HG03558 (cell line): ENCODE results near the gene PRR5L.

Experiments
- ATAC-seq: cut with Tn5 transposase; IDR thresholded peaks from one replicate; pipeline ENCODE4 v1.9.1; 2021; ENCODE audit warnings: moderate number of reproducible peaks; ENCODE audit not compliant: unreplicated experiment; ENCODE audit errors: extremely low read depth

Gene PRR5L

DNA sequence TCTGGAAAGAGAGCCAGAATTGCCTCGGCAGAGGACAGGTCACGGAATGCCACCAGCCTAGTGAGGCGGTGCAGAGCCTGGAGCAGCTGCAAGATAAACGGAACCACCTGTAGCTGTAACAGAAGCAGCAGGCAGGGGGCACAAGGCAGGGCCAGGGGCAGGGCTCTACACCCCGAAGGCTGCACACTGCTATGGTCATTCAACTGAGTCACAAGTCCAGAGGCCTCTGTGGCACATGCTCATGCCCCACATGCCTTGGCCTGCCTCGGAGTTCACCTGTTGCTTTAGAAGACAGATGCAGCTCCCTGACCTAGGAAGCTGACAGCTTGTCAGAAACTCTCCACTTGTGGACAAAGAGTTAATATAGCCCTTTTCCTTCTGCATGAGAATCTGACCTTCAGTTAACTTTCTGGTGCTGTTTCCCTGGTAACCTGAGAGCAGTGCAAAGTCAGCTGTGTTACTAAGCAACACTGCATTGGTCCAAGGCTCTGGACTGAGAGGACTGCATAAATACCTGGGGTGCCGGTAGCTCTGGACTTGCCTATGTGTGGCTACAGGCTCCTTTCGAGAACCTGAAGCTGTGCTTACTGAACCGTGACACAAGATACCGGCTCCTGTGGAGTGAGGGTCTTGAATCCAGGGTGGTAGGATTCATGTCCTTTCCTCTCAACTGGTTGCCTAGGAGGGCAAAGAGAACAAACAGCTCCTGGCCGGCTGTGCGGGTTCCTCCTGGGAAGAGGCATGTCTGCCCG is 17.4 kb upstream of the PRR5L start:
- no peak for ATAC-seq

DNA sequence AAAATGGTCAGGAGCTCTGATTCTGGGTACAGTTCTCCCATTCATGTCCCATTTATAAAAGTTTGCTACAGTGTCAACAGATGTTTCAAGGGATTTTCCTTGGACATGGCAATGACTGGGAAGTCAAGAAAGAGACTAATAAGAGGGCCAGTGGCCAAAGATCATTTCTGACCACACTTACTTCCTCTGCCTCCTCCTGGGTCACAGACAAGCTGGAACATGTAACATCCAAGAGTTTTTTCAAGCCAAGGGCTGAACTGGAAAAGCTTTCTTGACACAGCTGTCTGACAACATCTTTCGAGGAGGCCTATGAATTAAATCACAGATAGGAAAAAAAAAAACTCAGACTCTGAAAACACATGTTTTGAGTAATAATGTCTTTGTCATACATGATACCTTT is 15.6 kb upstream of the PRR5L start:
- no peak for ATAC-seq

DNA sequence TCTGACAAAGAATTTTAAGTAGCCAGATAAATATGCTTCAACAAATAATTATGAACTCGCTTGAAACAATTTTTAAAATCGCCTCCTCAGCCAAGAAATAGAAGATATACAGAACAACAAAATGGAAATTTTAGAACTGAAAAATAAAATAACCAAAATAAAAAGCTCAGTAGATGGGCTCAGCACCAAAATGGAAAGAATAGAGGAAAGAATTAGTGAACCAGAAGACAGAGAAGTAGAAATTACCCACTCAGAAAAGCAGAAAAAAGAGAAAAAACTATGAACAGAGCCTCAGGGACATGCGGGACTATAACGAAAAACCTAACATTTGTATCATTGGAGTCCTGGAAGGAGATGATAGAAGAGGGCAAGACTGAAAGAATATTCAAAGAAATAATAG is 14.2 kb upstream of the PRR5L start:
- no peak for ATAC-seq

DNA sequence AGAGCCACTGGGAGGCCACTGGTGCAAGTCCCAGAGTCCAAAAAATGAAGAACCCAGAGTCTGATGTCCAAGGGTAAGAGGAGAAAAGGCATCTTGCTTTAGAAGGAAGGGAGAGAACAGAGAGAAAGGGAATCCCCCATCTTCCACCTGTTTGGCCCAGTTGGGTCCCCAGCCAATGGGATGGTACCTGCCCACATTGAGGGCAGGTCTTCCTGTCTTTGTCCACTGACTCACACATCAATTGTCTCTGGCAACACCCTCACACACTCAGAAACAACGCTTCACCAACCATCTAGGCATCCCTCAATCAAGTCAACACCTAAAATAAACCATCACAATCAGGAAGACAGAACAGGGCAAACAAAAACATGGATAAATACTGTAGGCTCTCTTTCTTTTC is 13.2 kb upstream of the PRR5L start:
- ATAC-seq: no peak

DNA sequence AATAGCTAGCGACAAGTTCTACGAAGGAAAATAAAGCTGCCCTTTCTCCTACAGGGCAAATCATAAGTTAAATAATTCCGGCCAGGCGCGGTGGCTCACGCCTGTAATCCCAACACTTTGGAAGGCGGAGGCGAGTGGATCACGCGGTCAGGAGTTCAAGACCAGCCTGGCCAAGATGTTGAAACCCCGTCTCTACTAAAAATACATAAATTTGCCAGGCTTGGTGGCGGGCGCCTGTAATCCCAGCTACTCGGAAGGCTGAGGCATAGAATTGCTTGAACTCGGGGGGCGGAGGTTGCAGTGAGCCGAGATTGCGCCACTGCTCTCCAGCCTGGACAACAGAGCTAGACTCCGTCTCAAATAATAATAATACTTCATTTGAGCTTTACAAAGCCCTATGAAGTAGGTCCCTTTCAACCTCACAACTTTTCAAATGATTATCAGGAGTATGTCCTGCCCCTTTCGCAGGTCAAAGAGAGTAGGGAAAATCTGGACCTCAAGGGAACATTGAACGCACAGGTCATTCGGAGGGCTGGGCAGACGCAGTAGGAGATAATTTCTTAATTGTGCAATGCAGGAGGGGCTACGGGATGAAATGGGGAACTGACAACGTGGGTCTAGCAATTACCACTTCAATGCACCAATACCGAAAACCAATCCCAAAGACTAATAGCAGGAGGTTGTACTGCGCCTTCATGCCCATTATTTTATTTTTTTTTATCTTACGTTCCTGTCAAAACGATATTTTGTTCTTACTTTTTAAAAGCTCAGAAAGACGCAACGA is 7.5 kb upstream of the PRR5L start:
- ATAC-seq: no peak

DNA sequence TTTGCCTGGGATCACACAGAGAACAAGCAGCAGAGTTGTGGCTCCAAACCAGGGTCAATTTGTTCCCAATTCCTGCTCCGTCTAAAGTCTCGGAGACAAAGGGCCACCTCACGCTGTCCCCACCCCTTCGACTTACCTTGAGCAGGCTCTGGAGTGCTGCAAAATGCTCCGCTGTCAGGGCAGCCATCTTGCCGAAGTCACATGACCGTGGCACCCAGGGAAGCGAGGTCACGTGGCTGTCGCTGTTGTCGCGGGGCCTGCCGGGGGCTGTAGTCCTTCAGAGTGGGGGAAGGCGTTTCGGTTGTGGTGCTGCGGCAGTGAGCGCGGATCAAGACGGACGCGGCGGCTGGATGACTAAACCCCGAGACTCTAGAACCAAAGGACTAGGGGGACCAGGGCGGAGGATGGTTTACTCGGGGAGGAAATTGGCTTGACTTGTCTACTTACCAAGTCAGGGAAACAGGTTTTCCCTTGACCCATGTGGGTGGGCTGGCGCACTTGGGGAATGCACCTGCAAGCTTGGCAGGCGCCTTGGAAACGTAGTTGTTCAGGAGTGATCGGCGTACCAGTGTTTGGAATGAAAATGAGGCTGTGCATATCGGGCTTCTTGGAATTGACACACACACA is 6.7 kb upstream of the PRR5L start, which contains the start of gene COMMD9:
TSS of gene COMMD9 (minus strand) at position 199 of the 627 bp plus-strand sequence. CDS start at position 187, 12 bp downstream.
- peak; percentile 97 for ATAC-seq

DNA sequence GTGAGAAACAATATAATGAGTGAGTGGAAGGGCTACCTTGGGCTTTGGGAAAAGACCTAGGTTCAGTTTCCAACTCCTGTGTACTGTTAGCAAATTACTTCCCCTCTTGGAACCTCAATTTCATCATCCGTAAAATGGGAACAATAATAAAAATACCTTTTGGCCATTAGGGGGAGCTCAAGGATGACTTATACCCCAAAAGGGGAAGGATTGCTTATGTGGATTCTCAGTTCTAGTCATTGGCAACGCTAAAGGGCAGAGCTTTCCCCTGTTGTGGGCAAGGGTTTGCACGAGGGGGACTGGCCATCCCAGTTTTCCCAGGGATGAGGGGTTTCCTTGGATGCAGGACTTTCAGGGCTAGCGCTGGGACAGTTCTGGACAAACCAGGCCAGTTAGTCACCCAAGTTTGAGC is 3.8 kb upstream of the PRR5L start:
- no peak for ATAC-seq

DNA sequence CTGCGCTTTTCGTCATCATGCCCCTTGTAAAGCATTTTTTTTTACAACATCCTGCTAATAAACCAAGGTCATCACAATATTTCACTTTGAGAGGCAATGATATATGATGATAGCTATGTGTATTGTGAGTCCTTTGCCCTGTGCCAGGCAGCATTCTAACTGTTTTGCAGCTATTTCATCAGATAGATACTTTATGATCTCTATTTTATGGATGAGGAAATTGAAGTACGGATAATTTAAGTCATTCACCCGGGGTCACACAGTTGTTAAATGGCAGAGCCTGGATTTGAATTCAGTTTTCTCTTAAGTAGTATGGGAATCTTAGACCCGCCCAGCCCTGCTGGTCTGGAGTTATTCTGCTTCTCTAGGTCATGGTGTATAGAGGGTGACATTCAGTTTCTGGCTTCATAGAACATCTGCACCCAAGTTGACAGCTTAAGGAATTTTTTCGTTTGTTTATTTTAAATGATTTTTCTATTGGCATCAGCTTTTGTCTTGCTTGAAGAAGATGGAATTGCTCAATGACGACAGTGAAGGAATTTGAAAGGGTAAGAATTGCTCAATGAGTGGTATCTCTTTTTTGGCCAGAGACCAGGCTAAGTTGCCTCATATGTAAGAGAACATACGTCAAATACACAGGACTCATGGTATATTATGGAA is 926 bp downstream of the PRR5L start:
- ATAC-seq: no peak

DNA sequence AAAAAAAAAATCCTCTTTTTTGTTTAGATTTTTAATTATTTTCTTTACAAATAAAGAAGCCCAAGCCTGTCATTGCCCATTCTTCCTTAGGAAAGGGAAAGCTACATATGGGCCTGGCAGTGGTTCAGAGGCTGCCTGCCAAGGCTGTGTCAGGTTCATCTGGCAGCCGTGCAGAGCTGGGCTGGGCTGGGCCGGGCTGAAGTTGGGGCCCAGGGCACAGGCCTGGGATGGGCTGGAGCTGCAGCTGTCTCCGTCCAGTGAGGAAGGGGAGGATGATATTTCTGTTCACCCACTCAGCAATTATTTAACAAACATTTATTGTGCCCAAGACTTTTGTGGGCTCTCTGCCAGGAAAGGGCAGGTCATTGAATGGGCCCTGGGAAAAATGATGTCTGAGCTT is 4.6 kb downstream of the PRR5L start:
- ATAC-seq: no peak

DNA sequence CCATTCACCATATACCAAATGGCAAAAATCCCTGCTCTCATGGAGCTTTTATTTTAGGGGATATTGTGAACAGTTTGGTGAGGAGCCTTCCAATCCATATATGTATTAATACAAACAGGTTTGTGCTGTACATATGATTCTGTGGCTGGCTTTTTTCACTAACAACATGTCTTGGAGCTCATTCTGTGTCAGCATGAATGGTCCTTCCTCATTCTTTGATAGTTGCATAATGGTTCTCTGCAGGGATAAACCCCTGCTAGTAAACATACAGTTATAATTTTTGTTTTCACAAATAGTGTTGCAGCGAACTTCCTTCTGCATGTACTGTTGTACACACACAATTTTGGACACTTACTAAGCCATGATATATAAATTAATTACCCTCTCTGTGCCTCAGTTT is 8.3 kb downstream of the PRR5L start:
- no peak for ATAC-seq

DNA sequence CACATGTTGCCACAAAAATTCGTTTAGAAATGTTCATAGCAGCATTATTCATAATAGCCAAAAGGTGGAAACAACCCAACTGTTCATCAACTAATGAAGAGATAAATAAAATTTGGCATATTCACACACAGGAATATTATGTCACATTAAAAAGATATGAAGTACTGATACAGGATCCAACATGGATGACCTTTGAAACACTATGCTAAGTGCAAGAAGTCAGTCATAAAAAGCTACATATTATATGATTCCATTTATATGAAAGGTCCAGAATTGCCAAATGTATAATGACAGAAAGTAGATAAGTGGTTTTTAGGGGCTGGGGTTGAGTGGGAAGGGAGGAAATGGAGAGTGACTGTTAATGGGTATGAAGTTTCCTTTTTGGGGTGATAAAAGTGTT is 9.0 kb downstream of the PRR5L start:
- no peak for ATAC-seq

DNA sequence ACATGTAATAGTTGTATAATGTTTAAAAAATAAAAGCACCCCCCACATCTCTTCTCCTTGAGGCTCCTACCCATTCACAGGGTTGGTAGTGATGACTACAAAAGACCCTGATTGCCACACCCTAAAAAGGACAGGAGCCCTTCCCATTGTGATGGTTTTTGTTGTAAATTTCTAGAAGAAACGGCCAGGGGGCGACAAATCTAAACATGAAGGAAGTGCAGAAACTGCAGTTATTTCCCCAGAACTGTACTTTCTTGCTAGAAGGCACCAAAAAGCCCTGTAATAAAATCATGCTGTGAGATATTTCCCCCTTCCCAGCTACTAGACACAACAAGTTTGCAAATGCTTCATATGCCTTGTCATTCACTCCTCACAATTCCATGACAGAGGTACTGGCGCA is 10.8 kb downstream of the PRR5L start:
- ATAC-seq: no peak

DNA sequence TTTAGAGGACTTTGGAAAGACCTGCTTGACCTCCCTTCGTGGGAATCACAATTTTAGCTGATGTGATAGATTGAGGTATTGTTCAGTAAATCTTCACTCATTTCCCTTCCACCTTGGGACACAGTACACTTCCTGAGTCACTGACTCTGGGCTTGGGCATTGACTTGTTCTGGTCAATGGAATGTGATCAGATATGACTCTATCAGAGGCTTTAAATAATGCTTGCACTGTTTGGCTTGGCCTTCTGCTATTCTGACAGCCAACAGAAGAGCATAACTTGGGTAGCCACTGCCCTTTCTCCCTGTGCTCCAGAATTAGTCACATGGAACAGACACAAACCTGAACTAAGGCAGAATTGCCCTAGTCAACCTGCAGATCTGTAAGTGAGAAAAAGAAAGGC is 12.5 kb downstream of the PRR5L start:
- no peak for ATAC-seq

DNA sequence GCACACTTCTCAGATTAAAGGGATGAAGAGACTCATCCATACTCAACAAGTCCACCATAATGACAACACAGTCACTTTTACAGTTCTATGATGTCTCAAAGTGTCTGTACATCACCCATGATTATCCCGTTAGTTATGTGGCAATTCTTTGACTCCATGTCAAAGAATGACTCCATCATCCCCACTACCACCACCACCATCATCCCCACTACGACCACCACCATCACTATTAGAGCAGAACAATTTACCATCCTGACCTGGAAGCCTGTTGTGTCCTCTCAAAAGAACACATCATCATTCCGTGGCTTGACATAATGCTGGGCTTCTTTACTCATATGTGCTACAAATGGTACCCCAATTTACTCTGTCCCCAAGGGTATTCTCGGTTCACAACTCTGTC is 13.7 kb downstream of the PRR5L start:
- ATAC-seq: no peak

DNA sequence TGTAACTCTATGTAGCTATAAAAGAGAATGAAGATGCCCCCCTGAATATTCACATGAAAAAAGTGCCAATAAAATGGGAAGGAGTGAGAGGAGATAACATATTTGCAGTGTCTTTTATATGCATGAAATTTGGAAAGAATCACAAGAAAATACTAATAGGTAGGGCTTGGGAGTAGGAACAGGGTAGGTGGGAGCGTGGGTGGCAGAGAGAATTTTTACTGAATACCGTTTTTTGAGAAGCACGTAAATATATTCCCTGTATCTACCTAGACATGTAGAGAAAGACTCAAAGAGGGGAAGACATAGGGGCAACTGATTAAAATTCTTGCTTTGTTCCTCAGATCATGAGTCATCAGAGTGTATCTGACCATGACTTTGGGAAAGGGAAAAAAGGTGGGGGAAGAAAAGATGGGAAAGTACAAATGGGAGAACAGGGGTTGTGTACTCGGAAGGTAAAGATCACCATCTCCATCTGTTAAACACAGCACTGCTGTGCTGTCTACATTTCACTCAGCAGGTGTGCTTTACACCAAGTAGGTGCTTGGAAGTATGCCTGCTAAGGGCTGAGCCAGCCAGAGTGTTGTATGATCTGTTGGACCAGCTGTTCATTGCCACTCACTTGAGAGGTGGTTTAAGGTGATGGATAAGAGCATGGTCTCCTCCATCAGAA is 16.0 kb downstream of the PRR5L start:
- no peak for ATAC-seq

DNA sequence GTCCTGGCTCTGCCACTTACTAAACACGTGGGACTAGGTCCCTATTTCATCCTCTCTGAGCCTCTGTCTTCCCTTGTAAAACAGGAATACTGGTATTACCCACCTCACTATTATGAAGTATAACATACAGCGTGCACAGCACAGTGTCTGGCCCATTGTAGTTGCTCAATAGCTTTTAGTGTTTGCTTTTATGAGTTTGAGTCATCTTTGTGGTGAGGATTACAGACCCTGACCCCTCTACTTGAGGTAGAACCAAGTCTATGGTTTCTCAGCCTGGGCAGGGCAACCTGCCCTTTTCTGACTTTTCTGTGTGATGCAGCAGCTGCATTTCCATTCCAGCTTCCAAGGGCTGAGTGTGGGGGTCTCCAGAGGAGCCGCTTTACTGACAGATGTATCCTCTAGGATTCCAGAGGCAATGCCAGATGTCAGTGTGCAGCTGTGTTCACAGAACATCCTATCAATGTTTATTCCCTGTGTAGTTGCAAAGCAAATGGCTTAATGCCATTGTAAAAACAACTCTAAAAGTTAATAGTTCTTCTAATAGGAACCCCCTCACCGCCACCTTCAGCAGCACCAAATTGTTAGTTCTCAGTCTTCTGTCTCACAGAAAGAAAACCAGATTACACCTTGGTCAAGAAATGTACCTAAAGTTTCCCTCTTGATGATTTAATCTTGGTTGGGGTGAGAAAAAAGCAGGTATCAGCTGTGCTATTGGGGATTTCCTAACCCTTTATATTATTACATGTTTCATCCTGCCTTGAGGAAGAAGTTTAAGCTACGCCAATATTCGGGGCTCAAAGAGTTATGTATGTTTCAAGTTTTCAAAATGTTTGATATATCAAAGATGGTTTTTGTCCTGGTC is 16.8 kb downstream of the PRR5L start:
- ATAC-seq: no peak

DNA sequence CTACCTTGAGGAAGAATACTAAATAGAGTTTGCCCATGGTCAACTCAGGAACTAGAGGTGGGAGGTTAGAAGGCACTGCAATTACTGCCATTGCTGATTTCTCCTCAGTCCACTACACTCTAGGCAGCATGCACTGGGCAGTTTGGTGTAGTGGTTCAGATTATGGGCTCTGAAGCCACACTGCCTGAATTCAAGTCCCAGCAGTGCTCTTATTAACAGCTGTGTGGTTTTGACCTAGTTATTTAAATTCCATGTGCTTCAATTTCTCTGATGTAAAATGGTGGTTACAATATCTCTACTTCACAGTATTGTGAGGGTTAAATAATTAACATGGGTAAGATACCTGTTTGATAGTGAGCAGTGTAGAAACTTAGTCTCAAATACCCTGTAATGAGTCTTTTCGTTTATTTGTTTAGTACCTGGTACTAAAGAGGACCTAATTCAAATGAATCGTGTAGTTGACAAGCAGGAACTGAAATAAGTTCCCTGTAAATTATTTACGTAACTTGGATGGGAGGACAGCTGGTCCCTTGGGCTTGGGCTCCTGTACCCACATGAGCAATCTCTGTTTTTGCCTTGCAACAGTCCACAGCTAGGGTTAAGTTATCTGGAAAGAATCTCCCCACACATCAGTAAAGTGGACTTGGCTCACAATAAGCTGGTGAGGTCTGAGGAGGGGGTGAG is 17.8 kb downstream of the PRR5L start:
- ATAC-seq: no peak

DNA sequence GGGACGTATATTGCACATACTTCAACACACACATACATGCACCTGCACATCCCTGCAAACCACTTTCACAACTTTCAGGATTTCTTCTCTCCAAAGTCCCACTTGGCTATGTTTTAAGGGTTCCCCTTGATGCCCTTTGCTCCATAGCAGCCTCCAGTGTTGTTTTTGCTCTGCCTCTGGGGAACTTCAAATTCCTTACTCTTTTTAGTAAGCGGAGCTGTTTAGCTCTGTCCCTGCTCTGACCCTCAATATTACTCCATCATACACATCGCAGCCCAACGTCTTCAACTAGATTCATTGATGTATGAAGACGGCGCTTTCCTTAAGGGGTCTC is 18.3 kb downstream of the PRR5L start:
- ATAC-seq: no peak

DNA sequence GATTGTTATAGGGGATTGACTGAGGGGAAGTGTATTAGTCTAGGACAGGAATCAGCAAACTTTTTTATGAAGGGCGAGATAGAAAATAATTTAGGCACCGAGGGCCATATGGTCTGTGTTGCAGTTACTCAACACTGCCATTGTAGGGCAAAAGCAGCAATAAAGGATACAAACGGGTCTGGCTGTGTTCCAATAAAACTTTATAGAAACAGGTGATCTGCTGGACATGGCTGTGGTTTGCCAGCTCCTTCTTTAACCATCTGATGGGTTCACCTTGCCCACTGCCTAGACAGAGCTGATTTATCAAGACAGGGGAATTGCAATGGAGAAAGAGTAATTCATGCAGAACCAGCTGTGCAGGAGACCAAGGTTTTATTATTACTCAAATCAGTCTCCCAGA is 20.0 kb downstream of the PRR5L start:
- no peak for ATAC-seq
